H1 (cell line): ENCODE data around the gene ZNF3. TPM values are rescaled to one million over a fixed set of nuclear protein-coding genes. Genes with fewer than 3 reads are reported as not detected.

Source experiments
- MAFK ChIP-seq: IDR thresholded peaks from 2 replicates; pipeline ENCODE4 v1.6.1; 2012; ENCODE audit warnings: low read depth, mild to moderate bottlenecking, improper control_type of control experiment, low read length
- POLR2A ChIP-seq, 2 experiments: IDR thresholded peaks; 1 replicate in 1 of 2; 2 replicates in 1 of 2; pipeline ENCODE4 v1.6.1; 2011; ENCODE audit warnings: low read depth in 2 of 2, low read length in 2 of 2, mild to moderate bottlenecking in 2 of 2; ENCODE audit errors: control extremely low read depth in 1 of 2
- polyA plus RNA-seq, 7 experiments: library from polyadenylated mRNA; depleted of rRNA in 3 of 7; stranded (reverse) in 5 of 7; unstranded in 2 of 7; fragments of >200 nt in 5 of 7; fragments of 200-250 nt in 2 of 7; gene quantifications; 1 replicate in 5 of 7; 2 replicates in 1 of 7; 4 replicates in 1 of 7; pipeline versions ENCODE4 v1.2.1 to v1.2.3, GENCODE V29; 2011 to 2013; ENCODE audit warnings: missing spikeins in 2 of 7, mixed read lengths in 2 of 7
- total RNA-seq: library from RNA; stranded (reverse); fragmentation: NEBNext Ultra II Directional; extraction: Animal tissue kit (Norgen Biotek cat#: 25700); gene quantifications from 2 replicates; pipeline ENCODE4 v1.2.1, GENCODE V29; 2021
- TF ChIP-seq, protein P1 (sequence below): fragments of 300-600 bp; sonication (generic); IDR thresholded peaks from 2 replicates; pipeline ENCODE4 v1.7.1; 2012; ENCODE audit warnings: low read length, moderate library complexity, mild to moderate bottlenecking, inconsistent platforms; ENCODE audit not compliant: insufficient replicate concordance

Gene ZNF3
- total and polyA plus RNA-seq, 2 of the 8 experiments (the other 6 are each of a cell fraction or from before 2014, with no cell fraction given): 26.9 to 49.1 TPM

DNA sequence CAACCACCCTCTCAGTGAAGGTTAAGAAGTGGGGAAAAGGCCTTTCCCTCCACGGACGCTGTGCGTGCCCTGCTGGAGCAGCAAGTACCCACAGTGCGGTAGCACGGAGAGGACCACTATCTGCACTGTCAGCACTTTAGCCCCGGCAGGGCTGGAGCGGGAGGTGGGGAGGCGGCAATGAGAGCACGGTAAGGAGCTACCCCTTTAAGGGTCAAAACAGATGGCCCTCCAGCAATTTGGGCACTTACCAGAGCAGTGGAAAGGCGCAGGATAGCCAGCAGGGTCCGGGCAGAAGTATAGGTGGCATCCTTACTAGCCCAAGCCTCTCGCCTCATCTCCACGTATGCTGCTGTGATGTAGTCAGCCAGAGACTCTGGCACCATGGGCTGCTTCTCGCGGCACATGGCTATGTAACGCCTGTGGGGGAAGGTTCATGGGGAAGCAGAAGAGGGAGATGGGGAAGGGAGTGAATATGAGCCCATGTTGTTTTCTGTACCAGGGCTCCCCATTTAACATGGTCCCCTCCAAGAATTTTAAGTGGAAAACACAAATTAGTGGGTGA, 12.5 kb upstream of the ZNF3 start (continued):
- TF ChIP-seq, protein P1, sequence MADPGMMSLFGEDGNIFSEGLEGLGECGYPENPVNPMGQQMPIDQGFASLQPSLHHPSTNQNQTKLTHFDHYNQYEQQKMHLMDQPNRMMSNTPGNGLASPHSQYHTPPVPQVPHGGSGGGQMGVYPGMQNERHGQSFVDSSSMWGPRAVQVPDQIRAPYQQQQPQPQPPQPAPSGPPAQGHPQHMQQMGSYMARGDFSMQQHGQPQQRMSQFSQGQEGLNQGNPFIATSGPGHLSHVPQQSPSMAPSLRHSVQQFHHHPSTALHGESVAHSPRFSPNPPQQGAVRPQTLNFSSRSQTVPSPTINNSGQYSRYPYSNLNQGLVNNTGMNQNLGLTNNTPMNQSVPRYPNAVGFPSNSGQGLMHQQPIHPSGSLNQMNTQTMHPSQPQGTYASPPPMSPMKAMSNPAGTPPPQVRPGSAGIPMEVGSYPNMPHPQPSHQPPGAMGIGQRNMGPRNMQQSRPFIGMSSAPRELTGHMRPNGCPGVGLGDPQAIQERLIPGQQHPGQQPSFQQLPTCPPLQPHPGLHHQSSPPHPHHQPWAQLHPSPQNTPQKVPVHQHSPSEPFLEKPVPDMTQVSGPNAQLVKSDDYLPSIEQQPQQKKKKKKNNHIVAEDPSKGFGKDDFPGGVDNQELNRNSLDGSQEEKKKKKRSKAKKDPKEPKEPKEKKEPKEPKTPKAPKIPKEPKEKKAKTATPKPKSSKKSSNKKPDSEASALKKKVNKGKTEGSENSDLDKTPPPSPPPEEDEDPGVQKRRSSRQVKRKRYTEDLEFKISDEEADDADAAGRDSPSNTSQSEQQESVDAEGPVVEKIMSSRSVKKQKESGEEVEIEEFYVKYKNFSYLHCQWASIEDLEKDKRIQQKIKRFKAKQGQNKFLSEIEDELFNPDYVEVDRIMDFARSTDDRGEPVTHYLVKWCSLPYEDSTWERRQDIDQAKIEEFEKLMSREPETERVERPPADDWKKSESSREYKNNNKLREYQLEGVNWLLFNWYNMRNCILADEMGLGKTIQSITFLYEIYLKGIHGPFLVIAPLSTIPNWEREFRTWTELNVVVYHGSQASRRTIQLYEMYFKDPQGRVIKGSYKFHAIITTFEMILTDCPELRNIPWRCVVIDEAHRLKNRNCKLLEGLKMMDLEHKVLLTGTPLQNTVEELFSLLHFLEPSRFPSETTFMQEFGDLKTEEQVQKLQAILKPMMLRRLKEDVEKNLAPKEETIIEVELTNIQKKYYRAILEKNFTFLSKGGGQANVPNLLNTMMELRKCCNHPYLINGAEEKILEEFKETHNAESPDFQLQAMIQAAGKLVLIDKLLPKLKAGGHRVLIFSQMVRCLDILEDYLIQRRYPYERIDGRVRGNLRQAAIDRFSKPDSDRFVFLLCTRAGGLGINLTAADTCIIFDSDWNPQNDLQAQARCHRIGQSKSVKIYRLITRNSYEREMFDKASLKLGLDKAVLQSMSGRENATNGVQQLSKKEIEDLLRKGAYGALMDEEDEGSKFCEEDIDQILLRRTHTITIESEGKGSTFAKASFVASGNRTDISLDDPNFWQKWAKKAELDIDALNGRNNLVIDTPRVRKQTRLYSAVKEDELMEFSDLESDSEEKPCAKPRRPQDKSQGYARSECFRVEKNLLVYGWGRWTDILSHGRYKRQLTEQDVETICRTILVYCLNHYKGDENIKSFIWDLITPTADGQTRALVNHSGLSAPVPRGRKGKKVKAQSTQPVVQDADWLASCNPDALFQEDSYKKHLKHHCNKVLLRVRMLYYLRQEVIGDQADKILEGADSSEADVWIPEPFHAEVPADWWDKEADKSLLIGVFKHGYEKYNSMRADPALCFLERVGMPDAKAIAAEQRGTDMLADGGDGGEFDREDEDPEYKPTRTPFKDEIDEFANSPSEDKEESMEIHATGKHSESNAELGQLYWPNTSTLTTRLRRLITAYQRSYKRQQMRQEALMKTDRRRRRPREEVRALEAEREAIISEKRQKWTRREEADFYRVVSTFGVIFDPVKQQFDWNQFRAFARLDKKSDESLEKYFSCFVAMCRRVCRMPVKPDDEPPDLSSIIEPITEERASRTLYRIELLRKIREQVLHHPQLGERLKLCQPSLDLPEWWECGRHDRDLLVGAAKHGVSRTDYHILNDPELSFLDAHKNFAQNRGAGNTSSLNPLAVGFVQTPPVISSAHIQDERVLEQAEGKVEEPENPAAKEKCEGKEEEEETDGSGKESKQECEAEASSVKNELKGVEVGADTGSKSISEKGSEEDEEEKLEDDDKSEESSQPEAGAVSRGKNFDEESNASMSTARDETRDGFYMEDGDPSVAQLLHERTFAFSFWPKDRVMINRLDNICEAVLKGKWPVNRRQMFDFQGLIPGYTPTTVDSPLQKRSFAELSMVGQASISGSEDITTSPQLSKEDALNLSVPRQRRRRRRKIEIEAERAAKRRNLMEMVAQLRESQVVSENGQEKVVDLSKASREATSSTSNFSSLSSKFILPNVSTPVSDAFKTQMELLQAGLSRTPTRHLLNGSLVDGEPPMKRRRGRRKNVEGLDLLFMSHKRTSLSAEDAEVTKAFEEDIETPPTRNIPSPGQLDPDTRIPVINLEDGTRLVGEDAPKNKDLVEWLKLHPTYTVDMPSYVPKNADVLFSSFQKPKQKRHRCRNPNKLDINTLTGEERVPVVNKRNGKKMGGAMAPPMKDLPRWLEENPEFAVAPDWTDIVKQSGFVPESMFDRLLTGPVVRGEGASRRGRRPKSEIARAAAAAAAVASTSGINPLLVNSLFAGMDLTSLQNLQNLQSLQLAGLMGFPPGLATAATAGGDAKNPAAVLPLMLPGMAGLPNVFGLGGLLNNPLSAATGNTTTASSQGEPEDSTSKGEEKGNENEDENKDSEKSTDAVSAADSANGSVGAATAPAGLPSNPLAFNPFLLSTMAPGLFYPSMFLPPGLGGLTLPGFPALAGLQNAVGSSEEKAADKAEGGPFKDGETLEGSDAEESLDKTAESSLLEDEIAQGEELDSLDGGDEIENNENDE: no peak
- peak; percentile 59 to 93 for TF ChIP-seq POLR2A (IDR thresholded peaks at IDR 0.05; ENCODE audit: control extremely low read depth in 1 of 2, low read depth in 2 of 2, low read length in 2 of 2)
- peak; percentile 77 for TF ChIP-seq MAFK
